ENCODE results near the gene CRMP1.
"Not testable (repeated sequence)": the region's sequence is repeated elsewhere in the genome, so short reads cannot be mapped to it uniquely, and the experiment has no call there.

Gene CRMP1

DNA sequence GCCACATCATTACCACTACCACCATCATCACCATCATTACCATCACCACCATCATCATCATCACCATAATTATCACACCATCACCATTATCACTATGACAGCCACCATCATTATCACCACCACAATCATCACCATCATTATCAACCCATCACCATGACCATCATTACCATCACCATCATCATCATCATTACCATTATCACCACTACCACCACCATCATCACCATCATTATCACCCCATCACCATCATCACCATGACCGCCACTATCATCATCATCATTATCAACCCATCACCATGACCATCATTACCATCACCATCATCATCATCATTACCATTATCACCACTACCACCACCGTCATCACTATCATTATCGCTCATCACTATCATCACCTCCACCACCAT, 36.5 kb downstream of the CRMP1 start:
- DNase-seq (ENCODE audit: low read depth) = not testable (repeated sequence)

DNA sequence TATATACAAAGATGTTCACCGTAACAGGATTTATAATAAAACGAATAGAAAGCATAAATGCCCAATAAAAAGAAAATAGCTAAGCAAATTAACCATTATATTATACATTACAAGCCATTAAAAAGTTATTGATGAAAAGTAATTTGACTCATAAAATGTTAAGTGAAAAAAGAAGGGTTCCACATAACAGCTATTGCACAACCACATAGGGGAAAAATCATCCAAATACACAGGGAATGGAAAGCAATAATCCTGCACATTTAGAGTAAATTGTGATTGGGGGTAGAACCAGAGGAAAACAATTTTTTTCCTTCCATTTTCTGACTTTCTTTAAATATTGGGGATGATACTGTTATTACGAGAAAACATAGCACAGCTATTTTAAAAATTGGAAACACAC, 38.0 kb downstream of the CRMP1 start:
- DNase-seq (ENCODE audit: low read depth) = no peak

DNA sequence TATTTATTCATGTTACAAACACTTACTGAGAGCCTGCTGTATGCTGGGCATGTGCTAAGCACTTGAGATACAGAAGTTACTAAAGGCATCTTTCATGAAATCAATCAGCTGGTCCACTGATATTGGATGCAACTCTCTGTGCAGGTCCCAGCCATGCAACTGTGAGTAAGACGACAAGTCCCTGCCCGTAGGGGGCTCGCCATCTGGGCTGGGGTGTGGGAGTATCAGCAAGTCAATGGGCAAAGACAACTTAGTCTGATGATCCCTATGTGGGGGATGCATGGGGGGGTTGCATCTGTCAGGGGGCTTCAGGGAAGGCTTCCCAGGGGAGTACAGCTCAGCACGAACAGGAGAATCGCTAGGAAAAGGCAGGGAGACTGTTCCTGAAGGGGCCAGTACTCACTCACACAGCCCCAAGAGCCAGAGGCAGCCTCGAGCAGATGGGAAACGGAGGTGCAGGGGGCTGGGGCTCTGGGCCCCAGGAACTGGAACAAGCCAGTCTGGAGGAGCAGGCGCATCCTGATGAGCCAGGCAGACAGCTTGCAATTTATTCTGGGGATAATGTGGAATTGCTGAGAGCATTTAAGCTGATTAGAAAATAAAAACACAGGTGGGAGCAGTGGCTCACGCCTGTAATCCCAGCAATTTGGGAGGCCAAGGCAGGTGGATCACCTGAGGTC, 40.2 kb downstream of the CRMP1 start:
- DNase-seq (ENCODE audit: low read depth) = no peak

DNA sequence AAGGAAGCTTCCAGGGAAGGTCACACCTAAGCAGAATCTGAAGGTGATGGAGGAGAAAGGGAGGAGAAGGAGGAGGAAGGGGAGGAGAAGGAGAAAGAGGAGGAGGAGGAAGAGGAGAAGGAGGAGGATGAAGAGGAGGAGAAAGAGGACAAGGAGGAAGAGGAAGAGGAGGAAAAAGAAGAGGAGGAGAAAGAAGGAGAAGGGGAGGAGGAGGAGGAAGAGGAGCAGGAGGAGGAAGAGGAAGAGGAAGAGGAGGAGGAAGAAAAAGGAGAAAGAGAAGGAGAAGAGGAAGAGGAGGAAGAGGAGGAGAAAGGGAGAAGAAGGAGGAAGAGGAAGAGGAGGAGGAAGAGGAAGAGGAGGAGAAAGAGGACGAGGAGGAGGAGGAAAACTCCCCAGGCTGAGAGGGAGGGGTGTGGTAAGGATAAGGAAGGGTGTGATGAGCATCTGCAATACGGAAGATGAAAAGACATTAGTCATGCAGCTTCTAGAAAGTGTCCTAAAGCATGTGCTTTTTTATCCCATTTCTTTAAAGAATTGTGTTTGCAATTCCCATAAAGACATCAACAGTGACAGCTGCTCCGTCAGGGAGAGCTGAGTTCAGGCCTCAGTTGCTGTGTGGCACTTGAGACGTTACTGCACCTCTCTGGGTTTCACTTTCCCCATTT, 41.1 kb downstream of the CRMP1 start:
- DNase-seq (ENCODE audit: low read depth) = no peak

DNA sequence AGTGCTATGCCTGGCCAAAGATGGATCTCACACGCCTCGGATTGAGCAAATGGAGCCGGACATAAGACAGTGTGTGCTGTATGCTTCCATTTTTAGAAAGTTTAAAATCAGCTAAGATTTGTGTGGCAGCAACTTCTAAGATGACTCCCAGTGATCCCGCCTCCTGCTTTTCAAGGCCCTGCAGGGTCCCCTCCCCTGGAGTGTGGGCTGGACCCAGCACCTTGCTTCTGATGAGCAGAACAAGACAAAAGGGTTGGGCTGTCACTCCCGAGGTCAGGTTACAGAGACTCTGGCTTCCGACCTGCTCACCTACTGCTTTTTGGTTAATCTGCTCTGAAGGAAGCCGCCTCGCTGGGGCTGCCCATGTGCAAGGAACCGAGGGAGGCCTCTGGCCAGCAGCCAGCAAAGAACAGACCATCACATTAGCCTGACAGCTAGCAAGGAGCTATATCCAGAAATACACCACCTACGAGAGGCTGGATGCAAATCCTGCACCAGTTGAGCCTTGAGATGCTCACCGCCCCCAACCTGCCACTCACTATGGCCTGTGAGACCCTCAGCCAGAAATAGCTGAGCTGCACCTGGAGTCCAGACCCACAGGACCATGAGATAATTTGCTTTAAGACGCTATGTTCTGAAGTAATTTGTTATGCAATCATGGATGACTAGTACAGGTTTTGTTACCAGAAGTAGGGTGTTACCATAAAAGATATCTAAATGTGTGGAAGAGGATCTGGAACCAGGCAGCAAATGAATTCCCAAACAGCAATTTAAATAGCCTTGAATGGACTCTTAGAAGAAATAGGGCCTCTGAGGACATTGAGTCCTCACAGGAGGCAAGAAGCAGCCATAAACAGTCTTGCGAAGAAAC, 47.6 kb downstream of the CRMP1 start:
- DNase-seq (ENCODE audit: low read depth) = no peak

DNA sequence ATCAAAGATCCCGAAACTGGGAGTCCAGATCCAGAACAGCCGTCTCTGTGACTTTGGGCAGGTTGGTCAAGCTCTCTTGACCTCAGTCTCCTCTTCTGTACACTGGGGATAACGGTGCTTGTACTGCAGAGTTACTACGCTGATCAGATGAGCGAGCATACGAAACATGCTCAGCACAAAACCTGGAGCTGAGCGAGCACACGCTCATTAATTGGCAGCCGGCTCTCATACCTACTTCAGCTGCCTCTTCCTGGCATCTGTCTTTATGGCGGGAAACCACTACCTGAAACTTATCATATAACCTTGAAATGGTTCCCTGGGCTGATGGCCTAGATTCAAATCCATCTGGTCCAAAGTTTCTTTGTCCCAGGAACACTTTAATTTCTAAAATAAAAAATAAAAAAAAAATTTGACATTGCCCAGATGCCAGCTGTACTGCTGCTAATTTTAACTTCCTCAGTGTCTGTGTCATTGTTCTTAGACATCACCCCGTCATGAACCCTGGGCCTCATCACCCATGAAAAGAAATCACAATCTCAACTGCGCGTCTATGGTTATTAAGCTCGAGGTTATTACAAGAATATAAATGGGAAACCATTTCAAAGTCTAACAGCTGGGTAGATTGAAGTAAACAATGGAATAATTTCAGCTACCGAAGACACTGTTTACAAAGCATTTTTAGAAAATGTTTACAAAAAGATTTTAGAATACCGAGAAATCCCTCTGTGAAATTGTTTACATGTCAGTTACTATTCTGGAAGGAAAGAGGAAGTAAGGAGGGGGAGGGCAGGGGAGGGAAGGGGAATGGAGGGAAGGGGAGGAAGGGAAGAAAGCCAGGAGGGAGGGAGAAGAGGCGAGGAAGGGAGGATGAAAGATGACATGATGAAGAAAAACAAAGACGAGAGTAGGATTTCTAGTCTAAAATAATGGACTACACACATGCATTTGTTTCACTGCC, 49.0 kb downstream of the CRMP1 start:
- no peak for DNase-seq (ENCODE audit: low read depth)

DNA sequence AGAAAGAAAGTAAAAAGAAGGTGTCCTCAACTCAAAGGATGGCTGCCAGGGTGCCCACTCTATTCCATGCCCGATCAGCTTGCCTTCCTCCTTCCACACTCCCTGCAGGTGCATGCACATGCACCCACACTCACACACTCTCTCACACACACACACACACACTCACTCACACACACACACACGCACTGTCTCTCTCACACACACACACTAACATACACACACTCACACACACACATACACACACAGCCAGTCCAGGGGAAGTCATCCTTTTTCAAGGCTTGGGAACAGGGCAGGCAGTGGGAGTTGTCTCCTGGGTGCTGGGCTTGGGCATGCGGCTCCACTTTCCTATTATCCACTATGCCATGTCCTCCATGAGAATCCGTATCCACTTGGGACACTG, 50.4 kb downstream of the CRMP1 start:
- no peak for DNase-seq (ENCODE audit: low read depth)

DNA sequence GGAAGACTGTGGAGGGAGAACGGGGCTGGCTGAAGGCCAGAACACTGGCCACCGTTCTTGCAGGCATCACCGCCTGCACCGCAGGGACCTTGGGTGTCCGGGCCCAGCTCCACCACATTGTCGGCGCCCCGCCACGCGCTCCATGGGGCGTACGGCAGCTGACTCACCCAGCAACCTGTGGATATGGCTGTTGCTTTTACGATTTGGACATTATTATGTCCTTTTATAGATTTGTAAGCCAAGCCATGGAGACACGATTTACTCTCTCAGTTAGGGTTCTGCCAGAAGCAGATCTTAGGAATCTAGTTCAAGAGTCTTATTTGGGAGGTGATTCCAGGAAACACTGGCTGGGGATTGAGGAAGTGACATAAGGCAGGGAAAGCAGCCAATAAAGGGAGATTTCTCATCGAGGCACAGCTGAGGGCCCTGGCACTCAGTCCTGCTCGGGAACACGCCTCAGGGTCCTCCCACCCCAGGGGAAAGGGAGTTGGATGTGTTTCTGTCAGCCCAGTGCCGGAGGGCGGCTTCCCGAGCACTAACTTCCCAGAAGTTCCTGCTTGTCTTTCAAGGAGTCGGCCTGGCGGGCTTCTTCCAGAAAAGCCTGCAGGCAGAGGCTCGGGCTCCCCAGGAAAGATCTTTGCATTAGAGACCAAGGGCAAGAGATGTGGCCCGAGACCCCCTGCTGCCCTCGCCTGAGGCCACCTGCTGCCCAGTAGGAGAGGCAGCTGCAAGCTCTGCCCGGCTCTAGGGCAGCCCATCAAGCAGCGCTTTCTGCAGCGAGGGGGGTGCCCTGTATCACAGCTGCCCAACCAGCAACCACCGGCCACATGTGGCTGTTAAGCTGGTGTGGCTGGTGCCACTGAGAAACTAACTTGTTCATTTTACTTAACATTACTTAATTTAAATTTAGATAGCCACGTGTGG, 52.9 kb downstream of the CRMP1 start:
- no peak for DNase-seq (ENCODE audit: low read depth)

DNA sequence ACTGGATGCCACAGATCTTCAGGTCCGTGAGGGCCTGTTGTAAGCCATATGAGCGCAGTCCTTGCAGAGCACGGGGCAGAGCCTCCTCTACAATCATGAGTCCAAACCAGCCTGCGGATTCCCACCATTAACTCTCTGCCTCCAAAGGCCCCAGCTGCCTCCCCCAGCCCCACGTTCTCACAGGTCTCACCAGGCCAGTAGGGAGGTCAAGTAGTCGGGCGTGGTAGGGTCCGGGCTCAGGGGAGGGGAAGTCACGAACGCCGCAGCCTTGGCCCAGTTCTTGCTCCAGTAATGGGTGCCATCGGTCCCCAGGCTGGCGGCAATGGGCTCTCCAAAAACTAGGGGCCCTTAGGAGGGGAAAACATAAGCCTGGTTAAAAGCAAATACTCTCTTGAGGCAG, 53.6 kb downstream of the CRMP1 start:
- DNase-seq (ENCODE audit: low read depth) = no peak

DNA sequence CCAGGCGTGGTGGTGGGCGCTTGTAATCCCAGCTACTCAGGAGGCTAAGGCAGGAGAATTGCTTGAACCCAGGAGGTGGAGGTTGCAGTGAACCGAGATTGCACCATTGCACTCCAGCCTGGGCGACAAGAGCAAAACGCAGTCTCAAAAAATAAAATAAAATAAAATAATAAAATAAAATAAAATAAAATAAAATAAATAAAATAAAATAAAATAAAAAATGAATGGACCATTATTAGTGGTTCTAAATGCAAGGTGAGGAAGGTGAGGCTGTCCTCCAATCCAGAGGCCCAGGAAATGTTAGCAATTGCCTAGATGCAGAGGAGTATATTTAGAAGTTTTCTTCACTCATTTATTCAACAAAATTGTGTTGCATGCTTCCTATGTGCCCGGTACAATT, 55.4 kb downstream of the CRMP1 start:
- not testable (repeated sequence) for DNase-seq (ENCODE audit: low read depth)

DNA sequence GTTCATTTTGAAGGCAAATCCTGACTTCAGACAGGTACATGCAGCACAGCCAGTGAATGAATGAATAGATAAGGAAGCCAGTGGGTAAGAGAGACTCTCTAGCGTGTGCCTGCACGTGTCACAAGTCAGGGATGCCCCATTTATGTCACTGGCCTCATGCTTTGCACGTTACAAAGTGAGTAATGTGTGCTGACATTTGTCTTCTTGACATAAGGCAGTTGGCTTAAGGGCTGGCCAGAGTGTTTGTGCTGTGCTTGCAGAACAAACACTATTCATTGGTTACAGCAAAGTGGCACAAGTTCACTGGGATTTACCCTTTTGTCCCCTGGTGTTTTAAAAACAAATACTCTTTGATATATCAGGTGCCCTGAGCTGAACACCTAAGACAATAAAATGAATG, 55.9 kb downstream of the CRMP1 start:
- no peak for DNase-seq (ENCODE audit: low read depth)

DNA sequence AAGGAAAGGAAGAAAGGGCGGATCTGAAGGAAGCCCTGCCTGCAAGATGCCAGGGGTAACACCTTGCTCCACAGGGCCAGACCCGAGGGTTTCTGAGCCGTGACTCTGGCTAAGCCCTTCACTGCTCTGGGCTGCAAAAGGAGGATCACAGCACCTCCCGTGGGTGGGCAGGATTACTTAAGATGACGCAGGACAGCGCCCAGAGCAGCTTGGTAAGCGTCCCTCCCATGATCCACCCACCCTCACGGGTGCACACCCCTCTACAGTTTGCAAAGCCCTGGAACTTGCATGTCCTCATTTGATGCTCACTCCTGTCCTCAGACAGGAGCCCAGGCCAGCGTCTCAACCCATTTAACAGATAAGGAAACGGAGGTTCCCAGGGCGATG, 64.9 kb downstream of the CRMP1 start:
- no peak for DNase-seq (ENCODE audit: low read depth)

DNA sequence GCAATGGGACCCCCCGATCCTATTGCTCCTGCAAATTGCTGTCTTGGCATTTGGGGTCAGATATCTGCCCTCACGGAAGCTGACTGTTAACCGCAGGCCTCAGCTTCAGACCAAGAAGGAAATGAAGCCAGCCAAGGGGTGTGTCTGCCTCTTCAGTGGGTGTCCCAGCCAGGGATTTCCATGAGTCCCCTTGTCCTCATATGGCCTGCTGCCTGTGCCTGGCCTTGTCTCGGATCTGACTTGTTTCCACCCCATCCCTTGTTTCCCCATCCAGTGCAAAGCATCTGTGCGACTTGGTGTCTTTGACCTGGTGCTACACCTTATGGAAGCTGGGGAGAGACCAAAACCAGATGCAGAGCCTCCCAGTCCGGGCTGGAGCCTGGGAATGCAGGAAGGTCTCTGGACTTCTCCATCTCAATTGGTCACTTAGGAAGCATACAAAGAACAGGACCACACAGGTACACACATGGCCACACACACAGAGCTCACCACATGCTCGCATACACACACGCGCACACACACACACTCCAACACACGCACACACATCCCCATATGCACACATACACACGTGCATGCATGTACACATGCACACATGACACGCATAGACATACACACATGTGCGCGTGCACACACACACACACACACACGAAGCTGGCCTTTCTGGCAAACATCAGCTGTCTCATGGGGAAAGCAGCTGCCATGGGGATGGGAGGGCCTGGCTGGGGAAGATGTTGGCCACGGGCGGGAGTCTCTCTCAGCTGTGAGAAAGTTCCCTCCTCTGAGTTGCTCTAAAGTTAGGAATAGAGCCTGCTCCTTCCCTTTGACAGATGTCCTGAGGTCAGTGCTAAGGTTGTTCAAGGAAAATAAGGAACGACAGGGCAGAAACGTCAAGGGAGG, 65.5 kb downstream of the CRMP1 start:
- DNase-seq (ENCODE audit: low read depth) = no peak

DNA sequence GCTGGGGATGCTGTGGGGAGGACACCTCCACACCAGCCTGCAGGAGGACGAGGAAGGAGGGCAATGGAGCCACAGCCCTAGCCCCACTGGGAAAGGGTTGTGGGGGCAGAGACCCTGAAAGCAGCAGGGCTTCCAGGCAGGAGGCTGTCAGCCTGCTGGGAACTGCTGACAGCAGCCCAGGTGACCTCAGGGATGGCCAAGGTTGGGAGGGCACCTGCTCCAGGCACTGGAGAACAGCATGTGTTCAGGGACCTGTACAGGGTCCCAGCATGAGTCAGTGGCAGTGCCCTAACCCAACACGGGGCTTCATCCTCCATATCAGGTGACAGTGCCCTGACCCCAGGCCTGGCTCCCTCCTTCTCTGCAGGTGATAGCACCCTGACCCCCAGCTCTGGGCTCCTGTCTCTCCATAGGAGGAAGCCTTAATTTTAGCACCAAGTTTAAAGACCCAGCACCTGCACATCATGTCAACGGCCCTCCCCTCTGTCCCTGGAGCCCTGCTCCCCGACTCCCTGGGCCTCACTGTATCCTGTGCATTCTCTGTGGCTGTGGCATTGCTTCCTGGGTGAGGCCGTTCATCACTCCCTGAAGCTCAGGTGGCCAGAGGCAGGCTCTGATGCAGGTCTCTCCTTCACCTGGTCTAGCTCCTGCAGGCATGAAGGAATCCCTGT, 66.3 kb downstream of the CRMP1 start:
- no peak for DNase-seq (ENCODE audit: low read depth)

DNA sequence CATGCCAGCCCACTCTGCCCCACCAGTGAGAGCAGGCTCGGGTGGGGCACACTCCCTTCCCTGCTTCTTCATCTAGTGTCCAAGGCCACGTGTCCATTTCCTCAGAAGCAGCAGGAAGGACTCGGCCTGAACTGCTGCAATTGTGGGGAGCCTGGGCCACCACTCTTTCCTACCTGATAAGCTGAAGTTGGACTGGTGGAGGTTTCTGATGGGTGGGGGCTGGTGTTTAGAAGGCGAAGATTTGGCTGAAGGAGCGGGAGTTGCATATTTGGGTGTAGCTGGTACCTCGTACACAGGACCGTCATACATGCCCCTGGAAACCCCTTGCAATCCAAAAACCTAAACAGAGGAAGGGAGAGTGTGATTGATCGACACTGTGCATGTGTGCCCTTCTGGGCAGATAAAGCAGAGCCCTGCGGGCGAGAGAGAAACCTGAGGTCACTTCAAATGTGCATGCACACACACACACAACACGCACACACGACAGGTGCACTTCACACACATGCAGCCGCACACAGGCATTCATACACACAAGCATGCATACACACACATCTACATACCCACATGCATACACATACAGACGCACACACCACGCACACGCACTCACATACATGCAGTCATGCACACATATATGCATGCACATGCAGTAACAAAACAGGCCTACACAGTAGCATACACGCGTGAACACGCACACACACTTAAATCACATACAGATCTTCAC, 67.4 kb downstream of the CRMP1 start:
- DNase-seq (ENCODE audit: low read depth) = no peak

DNA sequence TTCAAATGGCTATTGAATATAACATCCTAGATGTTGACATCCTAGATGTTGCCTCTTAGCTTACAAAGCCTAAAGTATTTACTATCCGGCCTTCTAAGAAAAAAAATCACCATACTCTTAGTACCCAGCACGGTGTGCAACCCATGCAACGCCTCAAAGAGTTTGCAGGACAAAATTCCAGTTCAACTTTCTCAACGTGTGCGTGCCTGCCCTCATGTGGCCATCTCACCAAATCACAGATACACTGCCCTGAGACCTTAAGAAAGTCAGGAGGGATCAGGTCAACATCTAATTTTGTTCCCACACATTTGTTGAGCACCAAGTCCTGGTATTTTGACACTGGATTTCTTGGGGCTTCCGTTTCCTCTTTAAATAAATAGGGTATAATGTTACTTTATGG, 68.3 kb downstream of the CRMP1 start:
- DNase-seq (ENCODE audit: low read depth) = no peak

DNA sequence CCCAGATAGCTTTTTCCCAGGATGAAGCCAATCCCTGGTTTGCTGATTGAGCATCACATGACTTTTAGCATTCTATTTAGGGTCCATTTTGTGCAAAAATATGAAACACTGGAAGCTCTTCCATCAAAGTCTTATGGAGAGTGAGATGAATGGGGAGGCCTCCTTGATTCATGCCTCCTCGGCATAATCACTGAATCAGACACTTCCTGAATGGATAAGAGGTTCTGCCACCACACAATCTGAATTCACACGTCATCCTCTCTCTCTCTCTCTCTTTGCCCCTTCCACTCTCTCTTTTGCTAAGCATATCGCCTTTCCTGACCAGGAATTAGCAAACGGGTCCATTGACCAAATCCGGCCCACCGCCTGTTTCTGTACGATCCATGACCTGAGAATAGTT, 68.7 kb downstream of the CRMP1 start:
- DNase-seq (ENCODE audit: low read depth) = no peak

DNA sequence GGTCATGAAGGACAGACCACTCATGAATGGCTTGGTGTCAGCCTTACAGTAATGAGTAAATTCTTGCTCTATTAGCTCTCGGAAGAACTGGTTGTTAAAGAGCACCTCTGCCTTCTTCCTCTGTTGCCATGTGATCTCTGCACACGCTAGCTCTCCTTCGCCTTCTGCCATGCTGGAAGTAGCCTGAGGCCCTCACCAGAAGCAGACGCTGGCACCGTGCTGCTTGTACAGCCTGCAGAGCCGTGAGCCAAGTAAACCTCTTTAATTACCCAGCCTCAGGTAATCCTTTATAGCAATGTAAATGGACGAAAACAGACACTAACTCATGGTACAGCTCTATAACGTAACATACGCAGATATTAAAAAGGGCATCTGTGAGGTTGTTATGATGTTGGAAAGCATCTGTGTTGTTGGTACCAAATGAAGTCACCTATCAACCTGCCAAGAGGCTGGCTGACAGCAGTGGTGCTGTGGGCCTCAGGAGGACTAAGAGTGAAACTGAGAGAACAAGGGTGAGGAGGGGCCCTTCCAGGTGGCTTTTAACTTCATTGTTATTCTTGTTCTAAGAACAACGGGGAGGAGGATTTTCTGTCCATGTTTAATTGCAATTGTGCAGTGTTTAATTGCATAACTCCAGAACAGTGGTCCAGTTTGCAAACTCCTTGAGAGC, 69.2 kb downstream of the CRMP1 start:
- no peak for DNase-seq (ENCODE audit: low read depth)

Measured in stimulated activated CD8-positive, alpha-beta memory T cell treated with anti-CD3 and anti-CD28 coated beads, Interleukin-4, amount 100 ng/mL, for 24 hours (primary cell).